IPS DF 4.7 (cell line): ENCODE data around the gene C22orf31.
"Not testable (repeated sequence)": the region's sequence is repeated elsewhere in the genome, so short reads cannot be mapped to it uniquely, and the experiment has no call there.

ENCODE experiments used
- DNase-seq: peaks from one replicate; pipeline ENCODE4 v3.0.0-alpha.2; 2013; ENCODE audit warnings: low spot score; ENCODE audit errors: extremely low read depth

Gene C22orf31

DNA sequence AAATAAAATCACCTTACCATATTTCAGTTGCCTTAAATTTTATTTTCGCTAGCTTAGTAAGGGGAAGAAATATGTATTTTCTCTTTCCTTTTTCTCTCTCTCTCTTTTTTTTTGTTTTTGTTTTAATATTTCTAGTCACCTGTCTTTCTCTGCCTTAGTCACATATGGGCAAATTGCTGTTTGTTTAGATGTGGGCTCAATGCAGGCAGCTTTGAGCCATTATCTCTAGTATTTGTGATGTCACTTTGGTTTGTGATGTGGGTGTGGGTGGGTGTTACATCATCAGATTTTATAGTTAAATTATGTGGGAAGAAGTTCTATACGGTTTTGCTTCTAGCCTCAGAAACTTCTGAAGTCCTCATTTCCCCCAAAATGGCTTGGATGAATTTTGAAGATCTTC is at the start of gene C22orf31:
TSS of gene C22orf31 (minus strand) at position 59 of the 400 bp plus-strand sequence. CDS start at position 20, 39 bp downstream.
- DNase-seq, result no peak

DNA sequence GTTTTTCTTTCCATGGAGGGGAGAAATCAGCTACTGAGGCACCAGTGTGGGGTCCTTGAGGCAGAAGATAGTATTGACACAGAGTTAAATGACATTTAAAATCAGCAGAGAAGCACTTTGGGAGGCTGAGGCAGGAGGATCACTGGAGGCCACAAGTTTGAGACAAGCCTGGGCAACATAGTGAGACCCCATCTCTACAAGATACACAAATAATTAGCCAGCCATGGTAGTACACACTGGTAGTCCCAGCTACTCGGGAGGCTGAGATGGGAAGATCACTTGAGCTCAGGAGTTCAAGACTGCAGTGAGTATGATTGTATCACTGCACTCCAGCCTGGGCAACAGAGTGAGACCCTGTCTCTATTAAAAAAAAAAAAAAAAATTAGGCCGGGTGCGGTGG is 49.3 kb upstream of the C22orf31 start:
- DNase-seq, result no peak

DNA sequence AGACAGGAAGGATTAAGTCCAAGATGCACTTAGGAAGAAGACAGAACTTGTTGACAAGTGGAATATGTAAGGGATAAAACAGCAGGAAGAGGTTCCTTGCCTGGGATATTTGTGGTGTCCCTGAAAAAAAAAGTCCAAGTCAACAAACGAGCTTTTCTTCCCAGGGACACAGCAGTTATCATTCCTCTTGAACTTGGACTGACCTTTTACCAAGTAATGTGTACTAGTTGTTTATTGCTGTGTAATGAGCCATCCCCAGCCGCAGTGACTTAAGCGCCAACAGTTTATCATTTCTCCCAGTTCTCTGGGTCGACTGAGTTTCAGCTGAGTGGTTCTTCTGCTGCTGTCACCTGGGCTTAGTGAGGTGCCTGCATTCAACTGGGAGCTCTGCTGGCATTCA is 48.2 kb upstream of the C22orf31 start:
- no peak for DNase-seq

DNA sequence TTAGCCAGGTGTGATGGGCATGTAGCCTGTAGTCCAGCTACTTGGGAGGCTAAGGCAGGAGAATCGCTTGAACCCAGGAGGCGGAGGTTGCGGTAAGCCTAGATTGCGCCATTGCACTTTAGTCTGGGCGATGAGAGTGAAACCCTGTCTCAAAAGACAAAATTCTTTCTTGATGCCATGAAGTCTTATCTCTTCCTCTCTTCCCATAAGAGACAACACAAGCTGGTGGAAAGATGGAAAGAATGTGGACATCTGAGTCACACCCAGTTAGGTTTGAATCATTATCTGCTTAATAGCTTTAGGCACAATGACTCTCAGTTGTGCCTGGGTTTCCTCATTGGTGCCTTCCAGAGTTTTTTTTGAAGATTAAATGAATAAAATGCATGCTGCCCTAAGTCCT is 46.5 kb upstream of the C22orf31 start:
- no peak for DNase-seq

DNA sequence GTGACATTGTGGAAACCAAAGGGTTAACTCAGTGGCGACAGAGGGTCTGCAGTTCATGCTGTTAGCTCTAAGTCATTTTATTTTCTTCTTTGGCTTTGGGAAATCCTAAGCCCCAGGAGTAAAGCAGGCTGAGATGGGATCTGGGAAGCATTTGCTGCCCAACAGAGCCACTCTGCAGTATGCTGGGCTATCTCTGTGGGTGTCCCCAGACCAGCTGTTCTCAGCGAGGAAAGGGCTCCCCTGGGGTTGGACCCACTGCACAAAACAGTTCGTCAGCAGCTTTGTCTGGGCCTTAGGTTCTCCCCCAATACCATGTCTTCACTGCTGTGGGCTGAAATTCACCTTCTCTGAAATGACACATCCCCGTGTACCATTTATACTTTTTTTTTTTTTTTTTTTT is 45.2 kb upstream of the C22orf31 start:
- DNase-seq, result no peak

DNA sequence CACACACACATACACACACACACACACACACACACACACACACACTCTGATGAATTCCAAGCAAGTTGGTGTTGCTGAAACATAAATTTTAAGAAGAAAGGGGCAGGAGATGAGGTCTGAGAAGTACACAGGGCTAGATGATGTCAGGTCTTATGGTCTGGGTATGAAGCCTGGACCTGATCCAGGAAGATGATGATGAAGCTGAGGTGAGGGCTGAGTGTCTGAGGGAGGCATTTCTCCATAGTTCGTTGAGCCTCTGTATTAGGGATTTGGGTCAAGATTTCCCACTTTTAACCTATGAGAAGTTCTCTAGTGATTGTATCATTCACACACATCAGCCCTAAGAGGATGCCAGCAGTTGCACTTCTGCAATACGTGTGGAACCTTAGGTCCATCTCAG is 43.8 kb upstream of the C22orf31 start:
- no peak for DNase-seq

DNA sequence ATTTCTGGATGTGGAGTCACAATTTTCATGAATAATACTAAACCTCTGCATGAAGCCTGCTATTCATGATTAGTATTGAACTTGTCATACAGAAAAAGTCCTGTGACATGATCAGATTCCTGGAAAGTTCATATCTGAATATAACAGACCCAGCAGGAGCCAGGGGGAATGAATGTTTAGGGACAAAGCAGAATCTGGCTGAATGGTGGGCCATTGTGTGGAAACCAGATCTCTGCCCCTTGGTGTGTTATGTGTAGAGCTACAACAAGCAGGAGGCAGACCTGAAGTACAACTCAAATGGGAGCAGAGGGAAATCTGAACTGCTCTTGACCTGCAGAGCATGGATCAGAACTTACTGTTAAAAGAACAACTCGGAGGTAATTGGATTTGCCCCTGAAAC is 41.5 kb upstream of the C22orf31 start:
- no peak for DNase-seq

DNA sequence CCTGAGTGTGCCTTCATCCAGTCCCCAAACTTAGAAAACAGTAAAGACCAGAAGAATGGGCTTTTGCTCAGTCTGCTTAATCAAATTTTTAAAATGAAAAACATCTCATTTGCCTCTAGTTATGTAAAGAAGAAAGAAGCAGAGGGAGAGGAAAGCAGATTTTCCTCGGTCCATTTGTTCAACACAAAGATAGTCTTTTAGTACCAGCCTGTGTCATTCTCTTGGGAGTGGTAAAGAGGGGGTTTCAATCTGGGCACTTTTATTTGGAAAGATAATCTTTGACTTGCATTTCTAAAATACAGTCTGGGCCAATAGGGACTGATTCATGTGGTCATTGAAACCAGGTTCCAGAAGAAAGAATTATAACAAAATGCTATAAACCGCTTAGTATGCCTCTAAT is 40.7 kb upstream of the C22orf31 start:
- no peak for DNase-seq

DNA sequence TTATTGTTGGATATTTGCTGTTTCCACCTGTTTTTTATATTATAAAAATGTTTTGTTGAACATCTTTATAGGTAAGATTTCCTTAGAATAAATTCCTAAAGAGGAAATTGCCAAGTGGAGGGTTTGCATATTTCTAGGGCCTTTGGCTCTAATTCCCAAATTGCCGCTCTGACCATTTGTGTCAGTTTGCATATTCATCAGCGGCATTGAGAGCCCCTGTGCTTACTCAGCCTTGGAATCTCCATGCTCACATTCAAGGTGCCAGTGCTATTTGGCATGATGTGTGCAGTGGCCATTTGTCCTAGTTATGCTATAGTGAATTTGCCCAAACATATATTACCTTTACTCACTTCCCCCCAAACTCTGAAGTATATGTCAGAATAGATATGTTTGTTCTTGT is 36.7 kb upstream of the C22orf31 start:
- no peak for DNase-seq

DNA sequence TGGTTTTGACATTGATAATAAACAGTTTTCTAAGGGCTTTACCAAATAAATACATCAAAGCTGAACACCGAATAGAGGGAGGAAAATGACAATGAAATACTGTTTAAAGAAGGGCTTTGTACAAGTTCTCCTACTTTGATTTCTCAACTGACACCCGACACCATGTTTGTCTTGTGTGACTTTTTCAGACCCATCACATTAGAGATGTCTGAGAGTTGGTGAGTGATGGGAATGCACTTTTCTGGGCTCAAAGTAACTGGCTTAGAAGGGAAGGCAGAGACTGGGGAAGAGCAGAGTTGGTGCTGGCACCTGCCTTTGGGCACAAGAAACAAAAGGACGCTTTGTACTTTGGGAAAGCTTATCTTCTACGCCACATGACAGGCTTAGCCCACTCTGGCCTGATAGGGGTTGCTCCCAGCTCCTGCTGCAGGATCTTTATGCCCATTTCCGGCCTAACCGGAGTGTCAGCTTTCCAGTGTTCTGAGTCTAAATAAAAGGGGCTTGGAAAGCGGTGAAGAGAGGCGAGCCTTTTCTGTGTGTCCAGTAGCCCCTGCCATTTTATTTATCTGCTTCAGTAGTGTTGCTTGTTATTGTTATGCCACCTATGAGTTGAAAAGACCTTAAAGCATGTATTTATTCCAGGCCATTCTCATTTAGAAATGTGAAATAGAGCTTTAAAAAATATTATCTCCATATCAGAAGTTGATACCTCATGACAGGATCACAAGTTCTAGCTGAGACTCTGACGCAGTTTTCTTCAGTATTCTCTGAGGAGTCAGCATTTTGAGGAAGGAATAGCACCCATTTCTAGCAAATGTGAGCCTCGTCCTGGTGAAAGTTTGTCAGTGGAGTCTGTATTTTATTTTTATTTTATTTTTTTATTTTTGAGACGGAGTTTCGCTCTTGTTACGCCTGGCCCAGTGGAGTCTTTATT is 35.4 kb upstream of the C22orf31 start:
- DNase-seq, result no peak

DNA sequence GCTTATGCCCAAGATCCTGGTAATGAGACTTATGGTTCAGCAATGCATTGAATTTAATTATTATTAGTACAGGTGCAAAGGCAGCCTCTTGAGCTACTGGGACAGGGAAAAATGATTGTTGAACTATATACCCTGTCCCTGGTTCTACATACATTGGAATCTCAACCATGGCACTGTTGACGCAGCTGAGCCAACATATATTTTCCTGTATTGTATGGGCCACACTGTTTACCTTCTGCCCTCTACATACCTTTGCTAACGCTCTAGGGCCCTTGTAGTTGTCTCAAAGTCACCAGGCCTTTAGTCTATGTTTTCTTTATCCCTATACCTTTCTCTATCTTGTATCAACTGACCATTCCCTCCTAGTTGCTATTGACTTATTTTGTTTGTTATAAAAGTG is 33.8 kb upstream of the C22orf31 start:
- no peak for DNase-seq

DNA sequence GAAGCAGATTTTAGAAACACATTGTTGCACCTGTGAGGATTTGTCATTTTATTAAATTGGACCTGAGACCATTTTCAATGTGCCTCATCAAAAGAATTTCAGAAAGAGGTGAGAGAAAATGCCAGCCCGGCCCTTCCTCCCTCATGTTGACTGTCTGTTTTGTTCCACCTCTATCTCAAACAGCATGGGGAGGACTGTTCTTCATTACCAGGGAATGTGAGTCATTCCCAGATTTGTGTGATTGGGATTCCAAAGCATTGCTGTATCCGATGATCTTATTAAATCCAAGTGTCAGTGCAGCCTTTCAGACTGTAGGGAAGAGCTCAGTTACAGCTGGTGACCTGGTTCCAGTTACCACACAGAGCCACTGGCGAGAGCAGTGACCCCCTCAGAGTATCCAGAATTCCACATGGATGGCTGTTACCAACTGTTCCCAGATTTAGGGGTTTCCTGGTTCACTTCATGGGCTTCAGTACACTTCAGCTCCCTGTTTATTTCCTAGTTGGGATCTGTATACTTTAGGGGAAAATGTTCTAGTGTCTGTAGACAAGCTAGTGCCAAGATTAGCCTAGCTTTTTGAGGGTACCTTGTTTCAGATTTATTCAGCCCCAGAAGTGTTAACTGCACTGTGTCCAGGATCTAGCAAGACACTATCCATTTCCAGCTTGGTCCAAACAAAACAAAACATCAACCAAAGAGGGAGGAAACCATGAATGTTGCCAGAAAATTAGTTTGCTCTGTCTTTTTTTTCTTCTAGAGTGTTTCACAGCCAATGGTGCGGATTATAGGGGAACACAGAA is 32.1 kb upstream of the C22orf31 start:
- DNase-seq, result no peak

DNA sequence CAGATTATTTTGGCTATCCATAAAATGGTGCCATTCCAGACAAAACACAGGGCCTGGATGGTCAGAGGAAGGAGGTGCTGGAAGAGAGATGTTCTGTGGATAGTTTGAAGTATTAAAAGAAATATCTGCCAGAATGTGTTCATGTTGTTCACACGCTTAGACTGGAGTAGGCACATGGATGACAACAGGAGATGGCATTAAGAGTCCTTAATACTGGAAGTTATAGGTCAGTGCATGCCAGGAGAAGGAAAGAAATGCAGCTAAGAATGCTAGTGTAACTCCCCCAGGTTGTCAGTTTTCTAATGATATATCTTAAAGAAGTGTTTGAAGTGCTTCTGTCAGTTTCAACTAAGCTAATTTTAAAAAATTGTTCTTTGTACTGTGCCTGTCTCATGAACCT is 31.4 kb upstream of the C22orf31 start:
- DNase-seq, result no peak

DNA sequence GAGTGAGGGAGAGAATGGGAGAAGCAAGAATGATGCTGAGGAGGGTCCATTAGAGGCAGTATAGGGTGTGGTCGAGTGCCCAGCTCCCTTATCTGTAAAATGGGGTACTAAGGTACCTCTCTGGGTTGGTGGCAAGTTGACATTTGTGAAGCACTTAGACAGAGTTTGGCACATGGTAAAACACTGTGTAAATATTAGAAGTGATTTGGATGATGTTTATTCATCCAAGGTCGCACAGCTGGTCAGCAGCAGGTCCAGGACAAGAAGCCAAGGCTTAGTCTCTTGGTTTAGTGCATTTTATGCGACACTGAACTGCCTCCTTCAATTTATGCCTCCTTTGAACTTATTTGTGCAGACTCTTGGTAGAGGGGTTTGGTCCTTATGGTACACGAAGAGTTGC is 30.6 kb upstream of the C22orf31 start:
- DNase-seq, result no peak

DNA sequence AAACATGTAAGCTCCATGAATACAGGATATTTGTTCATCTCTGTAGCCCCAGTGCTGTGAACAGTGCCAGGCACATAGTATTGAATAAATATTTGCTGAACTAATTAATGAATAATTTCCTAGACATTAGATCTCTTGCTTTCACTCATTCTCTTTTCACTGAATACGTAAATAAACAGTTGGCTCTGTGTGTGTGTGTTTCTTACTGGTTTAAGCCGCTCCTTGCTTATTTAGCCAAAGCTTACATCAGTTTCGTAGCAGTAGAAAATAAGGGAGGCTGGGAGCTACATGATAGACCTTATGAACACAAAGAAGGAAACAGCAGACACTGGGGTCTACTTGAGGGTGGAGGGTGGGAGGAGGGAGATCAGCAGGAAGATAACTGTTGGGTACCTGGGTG is 28.4 kb upstream of the C22orf31 start:
- no peak for DNase-seq

DNA sequence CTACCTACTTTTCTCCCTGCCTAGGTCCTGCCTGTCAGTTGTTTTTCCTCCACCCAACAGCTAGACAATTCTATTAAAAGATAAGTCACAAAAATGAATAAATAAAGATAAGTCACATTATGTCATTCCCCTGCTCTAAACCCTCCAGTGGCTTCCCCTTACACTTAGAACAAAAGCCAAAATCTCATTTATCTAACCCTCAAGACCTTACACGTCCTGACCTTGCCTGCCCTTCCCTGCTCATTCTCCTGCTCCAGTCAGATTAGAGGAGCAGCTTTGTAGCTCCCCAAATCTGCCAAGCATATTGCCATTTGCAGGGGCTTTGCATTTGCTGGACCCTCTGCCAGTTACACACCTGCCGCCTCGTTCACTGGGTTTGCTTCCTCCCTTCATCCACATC is 27.9 kb upstream of the C22orf31 start:
- DNase-seq, result no peak

DNA sequence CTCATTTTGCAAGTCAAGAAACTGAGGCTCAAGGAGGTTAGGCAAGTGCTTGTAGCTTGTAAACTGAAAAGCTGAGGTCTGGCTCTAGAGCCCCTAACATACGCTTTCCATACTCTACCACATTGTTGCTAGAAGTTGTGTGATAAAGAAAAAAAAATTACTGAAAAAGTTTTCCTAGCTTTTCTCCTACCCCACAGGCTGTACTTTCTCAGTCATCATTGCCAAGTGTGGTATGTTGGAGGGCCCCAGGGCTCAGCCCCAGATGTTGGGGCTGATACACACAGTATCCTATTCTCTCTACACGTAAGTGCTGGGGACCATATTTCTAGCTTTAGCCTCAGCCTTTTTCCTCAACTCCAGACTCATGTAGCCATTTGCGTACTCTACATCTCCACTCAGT is 27.2 kb upstream of the C22orf31 start:
- DNase-seq, result no peak

DNA sequence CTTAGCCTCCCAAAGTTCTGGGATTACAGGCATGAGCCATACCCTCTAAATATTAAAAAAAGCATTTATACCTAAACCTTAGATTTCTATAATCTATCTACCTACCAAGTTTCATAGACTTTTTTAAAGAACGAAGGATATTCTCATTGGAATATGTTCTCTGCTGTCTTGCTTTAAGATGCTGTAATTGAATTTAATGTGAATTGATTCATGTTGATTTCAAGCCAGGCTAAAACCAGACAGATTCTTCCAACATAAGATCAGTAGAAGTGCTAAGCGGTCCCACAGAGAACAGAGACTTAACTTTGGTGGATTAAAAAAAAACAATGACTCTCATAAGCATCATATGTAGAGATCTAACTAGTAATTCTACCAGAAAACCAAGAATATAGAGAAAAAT is 25.4 kb upstream of the C22orf31 start:
- no peak for DNase-seq

DNA sequence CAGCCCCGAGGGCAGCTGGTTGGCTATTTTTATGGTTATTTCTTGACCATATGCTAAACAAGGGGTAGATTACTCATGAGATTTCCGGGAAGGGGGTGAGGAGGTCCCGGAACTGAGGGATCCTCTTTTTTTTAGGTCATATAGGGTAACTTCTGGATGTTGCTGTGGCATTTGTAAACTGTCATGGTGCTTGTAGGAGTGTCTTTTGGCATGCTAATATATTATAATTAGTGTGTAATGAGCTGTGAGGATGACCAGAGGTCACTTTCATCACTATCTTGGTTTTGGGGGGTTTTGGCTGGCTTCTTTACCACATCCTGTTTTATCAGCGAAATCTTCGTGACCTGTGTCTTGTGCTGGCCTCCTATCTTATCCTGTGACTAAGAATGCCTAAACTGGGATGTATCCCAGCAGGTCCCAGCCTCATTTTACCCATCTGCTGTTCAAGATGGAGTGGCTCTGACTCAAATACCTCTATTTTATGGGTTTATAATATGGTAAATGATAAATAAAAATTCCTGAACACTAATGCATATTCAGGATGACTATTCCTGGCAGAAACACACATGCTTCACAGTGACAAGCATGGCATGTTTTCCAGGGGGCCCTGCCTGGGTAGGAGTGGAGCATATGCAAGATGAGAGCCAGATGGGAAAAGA is 22.4 kb upstream of the C22orf31 start:
- DNase-seq, result no peak

DNA sequence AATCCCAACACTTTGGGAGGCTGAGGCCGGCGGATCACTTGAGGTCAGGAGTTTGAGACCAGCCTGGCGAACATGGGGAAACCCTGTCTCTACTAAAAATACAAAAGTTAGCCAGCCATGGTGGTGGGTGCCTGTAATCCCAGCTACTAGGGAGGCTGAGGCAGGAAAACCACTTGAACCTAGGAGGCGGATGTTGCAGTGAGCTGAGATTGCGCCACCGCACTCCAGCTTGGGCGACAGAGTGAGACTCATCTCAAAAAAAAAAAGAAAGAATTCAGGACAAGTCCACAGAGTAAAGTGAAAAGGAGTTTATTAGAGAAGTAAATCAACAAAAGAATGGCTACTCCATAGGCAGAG is 21.9 kb upstream of the C22orf31 start:
- not testable (repeated sequence) for DNase-seq

DNA sequence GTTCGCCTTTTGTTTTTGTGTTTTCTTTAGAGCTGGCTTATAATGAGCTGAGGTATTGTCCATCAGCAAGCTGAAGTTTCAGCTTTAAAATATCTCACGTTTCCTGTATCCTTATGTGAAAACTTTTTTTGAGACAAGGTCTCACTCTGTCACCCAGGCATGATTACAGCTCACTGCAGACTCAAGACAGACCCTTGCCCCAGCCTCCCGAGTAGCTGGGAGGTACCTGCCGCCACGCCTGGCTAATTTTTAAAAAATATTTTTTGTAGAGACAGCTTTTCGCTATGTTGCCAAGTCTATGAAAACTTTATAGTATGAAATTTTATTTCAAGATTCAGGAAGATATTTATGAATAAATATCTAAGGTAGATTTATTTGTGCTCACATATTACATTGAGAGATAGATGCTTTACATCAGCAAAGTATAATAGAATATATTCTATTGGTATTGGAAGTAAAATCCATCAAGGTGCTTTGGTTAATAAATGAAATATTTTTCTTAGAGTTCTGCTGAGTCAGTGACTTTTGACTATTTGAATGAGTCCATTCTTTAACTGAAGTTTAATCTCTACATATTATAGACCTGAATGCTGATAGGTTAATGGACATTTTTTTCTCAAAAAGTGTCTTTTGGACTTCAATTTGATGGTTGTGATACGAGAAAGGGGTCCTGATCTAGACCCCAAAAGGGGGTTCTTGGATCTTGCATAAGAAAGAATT is 21.4 kb upstream of the C22orf31 start:
- DNase-seq, result no peak
